ENCODE measurements around the gene DCN.

GRCh38 chr12:91188778-91189177 lies 6.2 kb upstream of the DCN start:
- no peak for TF ChIP-seq CTCF (IDR thresholded peaks at IDR 0.05; ENCODE audit: low read depth, low read length, poor library complexity, severe bottlenecking)
- TF ChIP-seq EZH2phosphoT487 (IDR thresholded peaks at IDR 0.05; ENCODE audit: borderline replicate concordance, low read length), result no peak

All from DOHH2 (cell line).